B cell (primary cell): ENCODE measurements around the gene LPCAT1. TPM values are rescaled to one million over a fixed set of nuclear protein-coding genes. Genes with fewer than 3 reads are reported as not detected.

ENCODE experiments used
- ATAC-seq: fragments of 200-7000 bp; cut with Tn5 transposase; one replicate; pipeline ENCODE4 v1.10.0; 2021; ENCODE audit warnings: low read depth, mild to moderate bottlenecking, moderate number of reproducible peaks, moderate library complexity
- CTCF ChIA-PET: fragments of 350-600 bp; sonication (Branson Sonifier 250); formaldehyde crosslinking; loops from one replicate; lab custom pipeline; 2021; ENCODE audit warnings: antibody characterized with exemption, inconsistent platforms; lab: Charles Lee
- POLR2A ChIA-PET: fragments of 350-600 bp; sonication (Branson Sonifier 250); formaldehyde crosslinking; loops from one replicate; lab custom pipeline; 2021; ENCODE audit warnings: antibody characterized with exemption; lab: Charles Lee
- DNase-seq: peaks from one replicate; pipeline ENCODE4 v3.0.0; 2013
- H2AFZ ChIP-seq: 2 replicates; pipeline ENCODE4 v1.6.1; 2012; ENCODE audit warnings: mild to moderate bottlenecking, low read depth, low read length; ENCODE audit not compliant: insufficient read depth, poor library complexity, severe bottlenecking
- H3K27ac ChIP-seq, 2 donors: 1 replicate in 1 of 2; 2 replicates in 1 of 2; pipeline ENCODE4 v1.5.1; 2012 to 2013; ENCODE audit warnings: low read length in 2 of 2, mild to moderate bottlenecking in 2 of 2, moderate library complexity in 1 of 2
- H3K27me3 ChIP-seq, 4 experiments: fragments of 200-600 bp in 1 of 4; sonication (generic) in 1 of 4; replicated peaks in 1 of 4; 1 replicate in 2 of 4; 2 replicates in 2 of 4; pipeline versions ENCODE4 v1.6.1 to v1.7.0; 2013 to 2016; ENCODE audit warnings: low read length in 3 of 4, mild to moderate bottlenecking in 2 of 4, mixed read lengths in 1 of 4, moderate library complexity in 1 of 4; ENCODE audit not compliant: insufficient read depth in 4 of 4, control insufficient read depth in 3 of 4; ENCODE audit errors: control extremely low read depth in 1 of 4
- H3K36me3 ChIP-seq, 2 experiments: replicated peaks in 1 of 2; 1 replicate in 1 of 2; 2 replicates in 1 of 2; pipeline versions ENCODE4 v1.6.1 to v1.7.1; 2013; ENCODE audit warnings: low read length in 1 of 2; ENCODE audit not compliant: insufficient read depth in 2 of 2, control insufficient read depth in 1 of 2; ENCODE audit errors: control extremely low read depth in 1 of 2, extremely low read depth in 1 of 2
- H3K4me1 ChIP-seq, 2 donors: fragments of 200-600 bp in 1 of 2; sonication (generic) in 1 of 2; 1 replicate in 1 of 2; 2 replicates in 1 of 2; pipeline versions ENCODE4 v1.5.1 to v1.6.1; 2013 to 2017; ENCODE audit warnings: low read length in 2 of 2; ENCODE audit not compliant: control insufficient read depth in 2 of 2, insufficient read depth in 2 of 2
- H3K4me2 ChIP-seq: replicated peaks from 2 replicates; pipeline ENCODE3; 2012; ENCODE audit warnings: mild to moderate bottlenecking, low read depth, low read length; ENCODE audit not compliant: poor library complexity, severe bottlenecking
- H3K4me3 ChIP-seq, 5 experiments: fragments of 200-600 bp in 1 of 5; sonication (generic) in 1 of 5; 1 replicate in 3 of 5; 2 replicates in 2 of 5; pipeline versions ENCODE4 v1.5.1 to v1.7.0; 2011 to 2016; ENCODE audit warnings: low read length in 4 of 5, mild to moderate bottlenecking in 4 of 5, low read depth in 2 of 5, control low read depth in 1 of 5, moderate library complexity in 1 of 5; ENCODE audit not compliant: insufficient read depth in 1 of 5; ENCODE audit errors: control extremely low read depth in 1 of 5, extremely low read depth in 1 of 5
- H3K79me2 ChIP-seq: fragments of 200-600 bp; sonication (generic); one replicate; pipeline ENCODE4 v1.6.0; 2016; ENCODE audit warnings: low read length; ENCODE audit not compliant: control insufficient read depth, insufficient read depth
- H3K9ac ChIP-seq: fragments of 200-600 bp; sonication (generic); 2 replicates; pipeline ENCODE4 v1.6.1; 2017; ENCODE audit warnings: mild to moderate bottlenecking, low read length, moderate library complexity
- H3K9me3 ChIP-seq, 3 donors: one replicate each; pipeline versions ENCODE4 v1.6.1 to v1.7.1; 2013; ENCODE audit warnings: low read length in 2 of 3; ENCODE audit not compliant: control insufficient read depth in 2 of 3, insufficient read depth in 1 of 3; ENCODE audit errors: control extremely low read depth in 1 of 3
- H4K20me1 ChIP-seq: 2 replicates; pipeline ENCODE4 v1.6.0; 2012; ENCODE audit warnings: mild to moderate bottlenecking, low read length; ENCODE audit not compliant: insufficient read depth, control insufficient read depth, poor library complexity, severe bottlenecking
- H3K27ac Mint-ChIP-seq: one replicate; pipeline ENCODE4 v1.8.0; 2021; ENCODE audit warnings: mixed read lengths
- H3K27me3 Mint-ChIP-seq: one replicate; pipeline ENCODE4 v1.8.0; 2021; ENCODE audit warnings: mixed read lengths
- H3K4me1 Mint-ChIP-seq: one replicate; pipeline ENCODE4 v1.8.0; 2021; ENCODE audit warnings: mixed read lengths
- H3K4me3 Mint-ChIP-seq: one replicate; pipeline ENCODE4 v1.8.0; 2021; ENCODE audit warnings: mixed read lengths
- H3K9me3 Mint-ChIP-seq: one replicate; pipeline ENCODE4 v1.8.0; 2022; ENCODE audit warnings: mixed read lengths; ENCODE audit not compliant: insufficient read depth
- CTCF ChIP-seq: fragments of 200-600 bp; IDR thresholded peaks from one replicate; pipeline ENCODE4 v1.8.0; 2022; ENCODE audit warnings: antibody characterized with exemption, mild to moderate bottlenecking
- EZH2 ChIP-seq: IDR thresholded peaks from 2 replicates; pipeline ENCODE4 v1.6.1; 2012; ENCODE audit warnings: borderline replicate concordance, low read depth, mild to moderate bottlenecking, moderate library complexity, low read length; ENCODE audit not compliant: insufficient read depth, poor library complexity, severe bottlenecking
- WGBS: methylation state at CpG from one replicate; pipeline ENCODE4 v1.1.5; 2013; ENCODE audit warnings: missing lambda C conversion rate; ENCODE audit not compliant: insufficient coverage; 5-methylcytosine and 5-hydroxymethylcytosine counted together
- intact Hi-C: fragments of 100-400 bp; cut with micrococcal nuclease; formaldehyde crosslinking; loops from one replicate; pipeline ENCODE4 v1.10.0; 2022
- polyA plus RNA-seq: library from polyadenylated mRNA; depleted of rRNA; stranded (reverse); fragments of >200 nt; gene quantifications from 2 replicates; pipeline ENCODE4 v1.2.3, GENCODE V29; 2012
- total RNA-seq, 2 donors: library from RNA; stranded (reverse); fragments of 120-200 nt in 1 of 2; gene quantifications; 1 replicate in 1 of 2; 2 replicates in 1 of 2; pipeline versions ENCODE4 v1.2.3 to v1.2.4, GENCODE V29; 2013 to 2022

LPCAT1 gene
- total and polyA plus RNA-seq, 2 donors (not counting 1 experiment from before 2014, with no cell fraction given), result 94.8 to 159 TPM

GRCh38 chr5:1524481-1524798 is 680 bp upstream of the LPCAT1 start:
- no peak for TF ChIP-seq CTCF
- no peak for TF ChIP-seq EZH2
- Histone ChIP-seq H3K27ac (peak overlapping the region; percentile 76 to 90), H3K36me3 (peaks cover 0 to 16% of the 10 kb centered on the region in 2 experiments), H3K9me3 (no peaks in the 10 kb centered on the region), H2AFZ (peak overlapping the region; percentile 73), H3K27me3 (no peaks in the 10 kb centered on the region), H4K20me1 (peaks cover 38% of the 10 kb centered on the region), H3K4me1 (peaks cover 39 to 53% of the 10 kb centered on the region in 2 donors), H3K4me2 (peak overlapping the region; percentile 92), H3K4me3 (peak overlapping the region in 4 of 5 experiments; percentile 51 to 74 (median 65)), H3K9ac (peak overlapping the region; percentile 72), H3K79me2 (peaks cover 39% of the 10 kb centered on the region)
- Mint-ChIP-seq H3K27ac (peak overlapping the region; percentile 91), H3K27me3 (no peaks in the 10 kb centered on the region), H3K4me1 (peaks cover 48% of the 10 kb centered on the region), H3K4me3 (peak overlapping the region; percentile 73), H3K9me3 (no peaks in the 10 kb centered on the region)
- CTCF ChIA-PET, result interaction anchor here (0.8 to 1.5 kb wide), 4 partner anchors 12 to 69 kb away, joined by 3 to 5 read pairs (median 4); no protein-coding TSS in a partner anchor
- 74% methylated on average over 13 of the region's 13 CpGs for WGBS
- POLR2A ChIA-PET, result interaction anchor here (0.6 to 3.0 kb wide), 6 partner anchors 12 to 43 kb away, joined by 3 to 12 read pairs (median 6); no protein-coding TSS in a partner anchor
- no peak for ATAC-seq
- intact Hi-C loops, result loop anchor here (1.0 to 5.0 kb wide), 3 partner anchors 12 to 179 kb away; partner anchors contain the start of gene CLPTM1L
- no peak for DNase-seq

- Histone ChIP-seq H3K4me2 (peak overlapping the region; percentile 92), H3K4me3 (peak overlapping the region in 4 of 5 experiments; percentile 45 to 74 (median 59)), H3K9ac (peak overlapping the region; percentile 72), H3K36me3 (peaks cover 0 to 24% of the 10 kb centered on the region in 2 experiments), H3K27ac (peak overlapping the region in 1 of 2 donors; percentile 5), H3K9me3 (no peaks in the 10 kb centered on the region), H3K4me1 (peaks cover 39 to 53% of the 10 kb centered on the region in 2 donors), H2AFZ (peak overlapping the region; percentile 73), H3K79me2 (peaks cover 49% of the 10 kb centered on the region), H3K27me3 (no peaks in the 10 kb centered on the region), H4K20me1 (peaks cover 48% of the 10 kb centered on the region)
- CTCF ChIA-PET, result interaction anchor here (0.8 to 1.5 kb wide), 4 partner anchors 13 to 70 kb away, joined by 3 to 5 read pairs (median 4); no protein-coding TSS in a partner anchor
- under 1% methylated on average over 48 of the region's 48 CpGs for WGBS
- ATAC-seq, result peak; percentile 46
- POLR2A ChIA-PET, result interaction anchor here (1.0 to 3.0 kb wide), 4 partner anchors 13 to 42 kb away, joined by 3 to 12 read pairs (median 8); no protein-coding TSS in a partner anchor
- Mint-ChIP-seq H3K27me3 (no peaks in the 10 kb centered on the region), H3K4me3 (peak overlapping the region; percentile 65), H3K9me3 (no peaks in the 10 kb centered on the region), H3K4me1 (peaks cover 58% of the 10 kb centered on the region), H3K27ac (no peak overlapping the region)
- no peak for DNase-seq
- TF ChIP-seq CTCF, result no peak
- no peak for TF ChIP-seq EZH2
- intact Hi-C loops, result loop anchor here (2.0 to 5.0 kb wide), 2 partner anchors 25 to 36 kb away; no protein-coding TSS in a partner anchor
These were observed 324 bp downstream of the LPCAT1 start for GRCh38 chr5:1523480-1523792.
